GM19395 (cell line): ENCODE data around the gene MEIS3.

Experiments used
- ATAC-seq: cut with Tn5 transposase; IDR thresholded peaks from one replicate; pipeline ENCODE4 v1.9.1; 2021; ENCODE audit warnings: mild to moderate bottlenecking, moderate library complexity; ENCODE audit not compliant: unreplicated experiment

The MEIS3 gene

DNA sequence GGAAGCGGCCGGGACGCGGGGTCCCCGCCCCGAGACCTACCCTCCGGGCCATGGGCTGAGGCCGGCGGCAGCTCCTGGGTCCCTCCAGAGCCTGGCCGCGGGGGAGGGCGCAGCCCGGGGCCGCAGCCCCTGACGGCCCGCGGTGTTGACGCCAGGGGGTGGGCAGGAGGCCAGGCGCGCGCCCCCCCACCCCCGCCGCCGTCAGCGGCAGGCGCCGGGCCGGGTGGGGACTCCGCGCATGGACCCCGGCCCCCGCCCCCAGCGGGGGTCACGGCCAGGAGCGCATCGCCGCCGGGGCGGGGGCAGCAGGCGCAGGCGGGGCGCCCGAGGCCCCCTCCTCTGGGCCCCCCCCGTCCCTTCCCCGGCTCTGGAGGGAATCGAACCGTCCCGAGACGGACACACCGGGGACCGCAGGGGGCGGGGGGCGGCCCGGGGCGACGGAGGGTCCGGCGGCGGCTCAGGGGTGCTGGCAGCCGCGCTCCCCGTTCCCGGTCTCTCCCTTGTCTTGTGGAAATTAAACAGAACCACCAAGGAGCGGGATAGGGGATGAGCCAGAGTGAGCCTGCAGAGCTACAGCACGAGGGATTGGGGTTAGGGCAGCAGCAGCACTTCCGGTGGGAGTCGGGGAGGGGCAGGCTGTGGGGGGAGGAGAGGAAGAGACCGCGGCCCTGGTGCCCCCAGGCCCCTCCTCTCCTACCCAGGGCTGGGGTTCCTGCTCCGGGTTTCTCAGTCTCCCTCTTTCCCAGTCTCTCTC, at the start of gene MEIS3:
Gene MEIS3, minus strand, starts transcription at position 498 of the 754 bp plus-strand sequence. Its CDS starts 446 bp downstream, at position 52.
- ATAC-seq: no peak

DNA sequence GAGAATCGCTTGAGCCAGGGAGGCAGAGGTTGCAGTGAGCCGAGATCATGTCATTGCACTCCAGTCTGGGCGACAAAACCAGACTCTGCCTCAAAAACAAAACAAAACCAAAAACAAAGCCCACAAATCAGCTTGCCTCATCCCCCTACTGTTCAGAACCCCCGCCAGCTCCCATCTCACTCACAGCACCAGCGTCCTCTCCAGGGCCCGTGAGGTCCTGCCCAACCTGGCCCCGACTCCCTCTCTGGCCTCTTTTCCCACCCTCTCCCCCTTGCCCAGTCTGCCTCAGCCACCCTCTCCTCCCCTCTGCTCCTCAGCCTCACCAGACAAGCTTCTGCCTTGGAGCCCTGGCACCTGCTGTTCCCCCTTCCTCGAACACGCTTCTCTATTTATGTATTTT, 48.6 kb upstream of the MEIS3 start:
- no peak for ATAC-seq

- ATAC-seq: no peak
These were observed 46.6 kb upstream of the MEIS3 start for GRCh38 chr19:47465957-47466356.

DNA sequence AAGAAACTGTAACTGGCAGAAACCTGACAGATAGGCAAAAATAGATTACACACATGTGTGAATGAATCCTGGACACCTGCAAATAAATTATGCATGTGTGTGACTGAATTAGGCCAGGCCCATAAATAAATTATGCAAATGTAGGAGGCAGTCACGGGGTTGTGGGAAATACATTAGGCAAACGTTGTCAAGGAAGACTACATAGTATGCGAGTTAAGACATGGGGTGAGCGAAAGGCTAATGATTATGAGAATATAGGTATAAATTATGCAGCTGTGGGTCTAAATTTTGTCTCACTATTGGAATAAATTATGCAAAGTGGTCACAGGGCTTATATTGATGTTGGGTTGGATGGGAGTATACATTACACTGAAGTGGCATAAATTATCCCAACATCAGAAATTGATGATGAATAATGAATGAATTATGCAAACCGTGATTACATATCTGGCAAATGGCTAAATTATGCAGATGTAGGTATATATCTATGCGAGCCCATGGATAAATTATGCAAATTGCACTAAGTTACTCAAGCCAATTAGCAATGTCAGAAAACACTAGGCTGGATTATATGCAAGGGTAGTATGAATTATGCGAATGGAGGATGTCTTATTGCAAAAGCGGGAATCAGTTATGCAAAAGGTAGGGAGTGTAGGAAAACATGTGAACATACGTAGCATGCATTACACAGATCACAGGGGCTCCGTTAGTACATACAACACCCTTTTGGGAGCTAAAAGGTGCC, 45.5 kb upstream of the MEIS3 start:
- no peak for ATAC-seq

DNA sequence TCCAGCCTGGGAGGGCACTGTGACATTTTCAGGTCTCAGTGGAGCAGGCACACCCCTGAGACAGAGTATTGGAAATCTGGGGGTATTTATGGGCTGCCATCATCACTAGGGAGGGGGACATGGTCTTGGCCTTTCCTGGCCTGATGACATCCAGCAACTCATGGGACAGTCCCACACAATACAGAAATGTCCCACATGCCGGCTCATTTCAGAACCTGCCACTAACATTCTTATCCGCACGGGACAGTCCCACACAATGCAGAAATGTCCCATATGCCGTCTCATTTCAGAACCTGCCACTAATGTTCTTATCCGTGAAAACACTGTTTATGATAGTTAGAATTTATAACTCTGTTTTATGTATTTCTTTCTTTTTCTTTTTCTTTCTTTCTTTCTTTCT, 42.5 kb upstream of the MEIS3 start:
- no peak for ATAC-seq

DNA sequence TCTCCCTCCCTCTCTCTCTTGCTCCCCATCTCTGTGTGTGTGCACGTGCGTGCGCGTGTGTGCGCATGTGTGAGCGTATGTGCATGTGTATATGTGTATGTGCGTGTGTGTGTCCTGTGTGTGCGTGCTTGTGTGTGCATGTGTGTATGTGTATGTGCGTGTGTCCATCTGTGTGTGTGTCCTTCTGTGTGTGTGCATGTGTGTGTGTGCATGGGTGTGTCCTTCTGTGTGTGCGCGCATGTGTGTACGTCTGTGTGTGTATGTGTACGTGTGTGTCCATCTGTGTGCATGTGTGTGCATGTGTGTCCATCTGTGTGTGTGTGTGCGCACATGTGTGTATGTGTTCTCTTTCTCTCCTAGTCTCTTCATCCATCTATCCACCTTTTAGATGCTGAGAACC, 40.1 kb upstream of the MEIS3 start:
- no peak for ATAC-seq

DNA sequence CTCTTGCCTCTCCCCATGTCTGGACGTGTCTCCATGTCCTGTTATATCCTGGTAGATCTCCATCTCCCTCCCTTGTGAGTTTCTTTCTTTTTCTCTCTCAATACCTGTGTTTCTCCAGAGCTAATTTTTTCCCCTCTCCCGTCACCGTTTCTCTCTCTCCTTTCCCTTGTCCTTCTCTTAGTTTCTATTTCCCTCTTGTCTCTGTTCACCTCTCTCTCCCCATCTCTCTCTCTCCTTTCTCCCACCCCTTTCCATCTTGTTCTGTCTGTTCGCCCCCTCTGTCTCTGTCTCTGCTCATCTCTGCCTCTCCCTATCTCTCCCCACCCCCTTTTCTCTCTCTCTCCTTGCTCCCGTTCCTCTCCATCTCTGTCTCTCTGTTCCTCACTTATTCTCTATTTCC, 39.3 kb upstream of the MEIS3 start:
- ATAC-seq: no peak

- no peak for ATAC-seq
These were observed 37.6 kb upstream of the MEIS3 start for GRCh38 chr19:47456721-47457474.

DNA sequence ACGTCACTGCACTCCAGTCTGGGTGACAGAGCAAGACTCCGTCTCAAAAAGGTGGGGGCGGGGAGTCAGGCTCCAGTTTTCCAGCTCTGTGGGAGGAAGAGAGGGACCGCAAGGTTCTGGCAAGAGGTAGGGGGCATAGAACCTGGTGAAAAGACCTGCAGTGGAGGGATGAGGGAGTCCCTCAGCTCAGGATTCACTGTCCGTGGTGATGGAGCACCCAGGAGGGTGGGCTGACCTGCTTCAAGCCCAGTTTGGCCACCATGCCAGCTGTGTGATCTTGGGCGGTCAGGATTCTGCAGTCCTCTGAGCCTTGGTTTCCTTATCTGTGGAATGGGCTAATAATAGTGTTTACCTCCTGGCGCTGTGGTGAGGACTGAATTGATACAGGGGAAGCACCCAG, 31.2 kb upstream of the MEIS3 start:
- no peak for ATAC-seq

GRCh38 chr19:47448360-47448727, 29.0 kb upstream of the MEIS3 start:
- no peak for ATAC-seq

DNA sequence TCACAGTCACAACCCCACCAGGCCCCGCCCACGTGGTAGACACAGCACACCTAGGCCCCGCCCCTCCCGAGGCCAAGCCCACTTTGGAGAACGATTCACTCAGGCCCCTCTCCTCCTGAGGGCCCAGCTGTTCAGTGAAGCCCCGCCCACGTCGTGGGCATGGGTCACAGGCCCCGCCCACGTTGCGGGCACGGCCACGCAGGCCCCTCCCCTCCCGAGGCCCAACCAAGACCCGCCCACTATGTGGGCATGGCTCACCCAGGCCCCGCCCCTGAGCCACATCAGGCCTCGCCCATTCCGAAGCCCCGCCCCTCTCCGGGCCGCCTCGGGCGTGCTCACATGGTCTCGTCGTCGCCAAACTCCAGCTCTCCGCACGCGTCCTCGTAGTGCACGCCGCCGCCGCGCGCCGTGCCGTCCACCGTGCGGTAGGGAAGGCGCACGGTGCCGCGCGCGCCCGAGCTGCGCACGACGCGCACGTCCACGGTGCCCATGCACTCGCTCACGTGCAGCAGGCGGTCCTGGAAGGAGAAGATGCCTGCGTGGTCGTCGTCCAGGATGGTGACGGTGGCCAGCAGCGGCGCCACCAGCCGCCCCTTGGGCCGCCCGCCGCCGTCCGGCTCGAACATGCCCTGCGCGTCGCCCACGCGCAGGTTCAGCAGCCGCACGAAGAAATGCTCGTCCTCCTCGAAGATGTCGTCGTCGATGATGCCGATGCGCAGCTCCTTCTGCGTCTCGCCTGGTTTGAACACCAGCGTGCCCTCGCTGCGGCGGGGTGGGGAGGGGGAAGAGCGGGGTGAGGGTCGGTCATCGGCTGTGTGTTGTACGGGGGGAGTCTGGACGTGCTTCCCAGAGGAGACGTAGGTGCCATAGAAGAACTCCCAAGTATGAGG, 28.4 kb upstream of the MEIS3 start:
- no peak for ATAC-seq

DNA sequence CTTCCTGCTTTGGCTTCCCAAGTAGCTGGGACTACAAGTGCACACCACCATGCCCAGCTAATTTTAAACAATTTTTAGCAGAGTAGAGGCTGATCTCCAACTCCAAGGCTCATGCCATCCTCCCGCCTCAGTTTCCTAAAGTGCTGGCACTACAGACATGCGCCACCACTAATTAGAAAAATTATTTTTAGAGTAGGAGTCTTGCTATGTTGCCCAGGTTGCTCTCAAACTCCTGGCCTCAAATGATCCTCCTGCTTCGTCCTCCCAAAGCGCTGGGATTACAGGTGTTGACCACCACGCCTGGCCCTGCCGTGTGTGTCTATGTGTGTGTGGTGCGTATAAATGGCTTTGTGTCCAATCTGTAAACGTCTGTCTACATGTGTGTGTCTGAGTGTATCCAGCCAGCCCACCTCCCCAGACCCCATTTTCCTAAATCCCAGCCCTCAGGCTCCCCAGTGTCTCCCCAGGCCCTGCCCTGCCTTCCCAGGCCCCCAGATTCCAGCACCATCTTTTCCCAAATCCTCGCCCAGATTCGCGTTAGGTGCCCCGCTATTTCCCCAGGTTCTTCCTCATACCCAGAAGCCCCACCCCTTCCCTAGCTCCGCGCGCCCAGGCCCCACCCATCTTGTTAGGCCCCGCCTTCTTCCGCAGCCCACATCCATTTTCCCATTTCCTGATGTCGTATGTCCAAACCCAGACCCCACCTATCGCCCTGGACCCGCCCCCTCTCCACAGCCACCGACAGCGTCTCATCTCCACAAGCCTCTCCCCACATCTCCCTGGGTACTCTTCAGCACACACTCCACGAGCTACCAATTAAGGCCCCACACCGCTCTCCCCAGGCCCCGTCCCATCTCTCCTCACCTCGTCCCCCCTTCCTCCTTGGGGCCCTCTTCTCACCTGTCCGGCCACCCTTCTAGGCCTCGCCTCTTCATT, 27.5 kb upstream of the MEIS3 start:
- no peak for ATAC-seq

- no peak for ATAC-seq
These were observed 26.6 kb upstream of the MEIS3 start for GRCh38 chr19:47445937-47446402.

GRCh38 chr19:47445527-47445926, 26.2 kb upstream of the MEIS3 start:
- no peak for ATAC-seq

DNA sequence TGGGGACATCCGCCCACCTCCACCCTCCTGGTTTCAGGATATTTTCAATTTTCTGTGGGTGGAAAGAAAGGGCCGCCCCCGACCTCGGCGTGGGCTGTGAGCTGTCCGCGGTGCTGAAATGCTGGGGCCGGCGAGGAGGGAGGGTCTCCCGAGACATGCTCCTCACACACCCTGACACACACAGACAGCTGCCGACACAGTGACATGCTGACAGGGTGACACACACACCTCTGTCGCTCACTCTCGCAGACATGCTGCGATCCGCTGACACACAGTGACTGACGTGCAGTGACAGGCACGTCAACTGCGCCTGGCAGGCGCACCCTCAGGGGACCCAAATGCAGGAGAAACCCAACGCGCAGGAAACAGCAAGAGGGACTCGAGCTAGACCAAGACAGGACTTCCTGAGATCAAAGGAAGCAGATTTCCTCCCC, 25.1 kb upstream of the MEIS3 start:
- ATAC-seq: no peak

DNA sequence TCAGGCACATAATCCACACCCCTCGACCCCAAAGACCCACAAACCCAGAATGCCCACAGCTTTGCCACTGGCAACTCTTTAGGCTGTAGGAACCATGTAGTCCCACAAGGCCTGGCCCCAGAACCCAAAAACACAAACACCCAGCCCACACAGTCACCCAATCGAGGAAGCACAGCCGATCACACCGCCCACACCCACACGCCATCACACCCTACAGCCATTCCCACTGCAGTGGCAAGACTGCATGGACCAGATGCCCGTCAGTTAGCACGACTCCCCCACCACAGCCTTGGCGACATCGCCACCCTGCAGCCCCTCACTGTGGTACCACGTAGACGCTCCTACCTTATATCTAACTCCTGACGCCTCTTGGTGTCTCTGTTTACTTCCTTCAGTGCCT, 24.0 kb upstream of the MEIS3 start:
- no peak for ATAC-seq

DNA sequence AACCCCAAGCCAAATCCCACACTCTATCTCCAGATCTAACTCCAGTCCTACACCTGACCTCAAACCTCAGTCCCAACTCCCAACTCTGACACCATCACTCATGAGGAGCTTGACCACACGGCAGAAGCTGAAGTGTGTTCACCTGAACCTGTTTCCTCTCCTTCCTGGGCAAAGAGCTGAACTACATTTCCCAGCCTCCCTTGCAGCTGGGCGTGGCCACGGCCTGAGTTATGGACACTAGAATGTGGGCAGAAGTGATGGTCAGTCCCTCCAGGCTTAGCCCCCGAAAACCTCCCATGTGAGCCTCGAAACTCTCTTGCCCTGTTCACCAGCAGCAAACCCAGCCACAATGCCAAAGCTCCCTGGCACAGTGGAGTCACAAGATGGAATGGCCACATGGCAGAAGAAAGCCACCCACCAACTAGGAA, 19.5 kb upstream of the MEIS3 start:
- ATAC-seq: no peak

DNA sequence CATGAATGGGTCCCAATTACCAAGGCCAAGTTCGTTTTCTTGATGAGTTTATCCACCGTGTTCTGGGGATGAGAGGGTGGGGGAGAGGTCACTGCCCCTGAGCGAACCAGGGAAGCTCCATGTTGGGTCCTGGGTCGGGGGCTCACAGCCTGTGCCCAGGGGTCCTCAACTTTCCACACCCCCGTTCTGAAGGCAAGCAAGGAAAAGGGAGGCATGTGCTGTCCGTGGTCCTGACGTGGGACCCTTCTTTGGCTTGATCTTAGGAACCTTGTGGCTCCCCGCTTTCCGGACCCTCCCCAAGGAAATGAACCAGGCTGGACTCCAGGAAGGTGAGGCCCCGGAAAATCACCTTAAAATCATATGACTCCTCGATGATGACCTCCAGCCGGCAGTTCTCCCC, 18.2 kb upstream of the MEIS3 start:
- no peak for ATAC-seq

DNA sequence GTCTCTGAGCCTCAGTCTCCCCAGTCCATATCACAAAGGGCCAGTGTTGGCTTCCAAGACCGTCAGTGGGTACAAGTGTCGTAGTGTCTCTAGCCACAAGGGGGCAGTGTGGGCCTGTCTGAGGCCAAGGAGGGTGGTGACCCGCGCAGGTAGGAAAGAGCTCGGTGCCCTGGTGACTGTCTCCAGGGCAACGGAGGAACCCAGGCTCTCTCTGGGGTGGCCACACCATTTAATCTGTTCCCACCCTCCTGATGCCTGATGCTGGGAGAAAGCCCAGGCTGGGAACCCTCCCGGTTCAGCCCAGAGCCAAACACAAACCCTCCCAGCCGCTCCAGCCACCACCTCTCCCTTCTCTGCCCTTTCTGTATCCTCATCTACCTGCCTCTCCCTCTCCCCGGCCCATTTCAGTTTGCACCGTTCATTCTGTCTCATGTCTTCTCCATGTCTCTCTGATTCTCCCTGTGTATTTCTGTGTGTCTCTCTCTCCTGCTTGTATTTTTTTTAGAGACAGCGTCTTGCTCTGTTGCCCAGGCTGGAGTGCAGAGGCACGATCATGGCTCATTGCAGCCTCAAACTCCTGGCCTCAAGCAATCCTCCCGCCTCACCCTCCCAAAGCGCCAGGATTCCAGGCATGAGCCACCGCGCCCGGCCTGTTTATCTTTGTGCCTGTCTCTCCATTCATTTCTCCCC, 17.5 kb upstream of the MEIS3 start:
- no peak for ATAC-seq
